Loucy (cell line): Measurements from ENCODE around the gene TRERF1.

Source experiments
- EZH2phosphoT487 ChIP-seq: fragments of 200-600 bp; IDR thresholded peaks from 2 replicates; pipeline ENCODE4 v1.6.1; 2018; ENCODE audit warnings: antibody characterized with exemption, mild to moderate bottlenecking, moderate library complexity, borderline replicate concordance
- TF ChIP-seq, protein P1 (sequence below): fragments of 200-600 bp; sonication (generic); conservative IDR thresholded peaks from 2 replicates; pipeline ENCODE4 v1.5.1; 2014; ENCODE audit warnings: mild to moderate bottlenecking, antibody characterized with exemption, low read length

DNA sequence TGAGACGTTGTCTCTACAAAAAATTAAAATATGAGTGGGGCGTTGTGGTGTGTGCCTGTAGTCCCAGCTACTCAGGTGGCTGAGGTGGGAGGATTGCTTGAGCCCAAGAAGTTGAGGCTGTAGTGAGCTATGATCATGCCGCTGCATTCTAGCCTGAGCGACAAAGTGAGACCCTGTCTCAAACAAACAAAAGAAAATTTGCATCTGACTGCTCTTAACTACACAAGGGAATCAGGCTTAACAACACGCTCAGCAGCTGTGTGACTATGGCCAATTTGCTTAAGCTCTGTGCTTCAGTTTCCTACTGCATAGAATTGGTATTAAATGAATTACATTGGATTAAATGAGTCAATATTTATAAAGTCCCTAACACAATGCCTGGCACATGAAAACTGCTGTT is 209.8 kb downstream of the TRERF1 start:
- TF ChIP-seq, protein P1, sequence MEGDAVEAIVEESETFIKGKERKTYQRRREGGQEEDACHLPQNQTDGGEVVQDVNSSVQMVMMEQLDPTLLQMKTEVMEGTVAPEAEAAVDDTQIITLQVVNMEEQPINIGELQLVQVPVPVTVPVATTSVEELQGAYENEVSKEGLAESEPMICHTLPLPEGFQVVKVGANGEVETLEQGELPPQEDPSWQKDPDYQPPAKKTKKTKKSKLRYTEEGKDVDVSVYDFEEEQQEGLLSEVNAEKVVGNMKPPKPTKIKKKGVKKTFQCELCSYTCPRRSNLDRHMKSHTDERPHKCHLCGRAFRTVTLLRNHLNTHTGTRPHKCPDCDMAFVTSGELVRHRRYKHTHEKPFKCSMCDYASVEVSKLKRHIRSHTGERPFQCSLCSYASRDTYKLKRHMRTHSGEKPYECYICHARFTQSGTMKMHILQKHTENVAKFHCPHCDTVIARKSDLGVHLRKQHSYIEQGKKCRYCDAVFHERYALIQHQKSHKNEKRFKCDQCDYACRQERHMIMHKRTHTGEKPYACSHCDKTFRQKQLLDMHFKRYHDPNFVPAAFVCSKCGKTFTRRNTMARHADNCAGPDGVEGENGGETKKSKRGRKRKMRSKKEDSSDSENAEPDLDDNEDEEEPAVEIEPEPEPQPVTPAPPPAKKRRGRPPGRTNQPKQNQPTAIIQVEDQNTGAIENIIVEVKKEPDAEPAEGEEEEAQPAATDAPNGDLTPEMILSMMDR = no peak
- no peak for TF ChIP-seq EZH2phosphoT487
